ENCODE measurements around the gene ACSL3. TPM values are rescaled to one million over a fixed set of nuclear protein-coding genes. Genes with fewer than 3 reads are reported as not detected.
"Not testable (repeated sequence)": the region's sequence is repeated elsewhere in the genome, so short reads cannot be mapped to it uniquely, and the experiment has no call there.

ACSL3 gene
- total and polyA plus RNA-seq, 7 donors: 7.9 to 75.7 (median 48.2) TPM

GRCh38 chr2:222912117-222912516 is 51.3 kb downstream of the ACSL3 start:
- Histone ChIP-seq H3K36me3 (peaks cover 0 to 20% (median 9%) of the 10 kb centered on the region in 4 donors), H3K27me3 (no peaks in the 10 kb centered on the region), H3K9me3 (no peaks in the 10 kb centered on the region), H3K4me1 (peaks cover 0 to 57% (median 25%) of the 10 kb centered on the region in 4 donors), H3K27ac (peak overlapping the region in 2 of 4 donors; percentile 7 to 28), H3K4me3 (no peak overlapping the region)
- DNase-seq: no peak
- 47 to 81% methylated on average over 2 of the region's 2 CpGs for WGBS, 2 donors
- intact Hi-C loops (cut with DNase I): no loop called here
- TF ChIP-seq POLR2A (IDR thresholded peaks at IDR 0.05) (no peak), EP300 (IDR thresholded peaks at IDR 0.05) (no peak), POLR2AphosphoS5 (IDR thresholded peaks at IDR 0.05) (no peak), CTCF (IDR thresholded peaks at IDR 0.05) (no peak)

- intact Hi-C loops (cut with DNase I): no loop called here
- DNase-seq: no peak
- Histone ChIP-seq H3K9me3 (no peaks in the 10 kb centered on the region), H3K27me3 (no peaks in the 10 kb centered on the region), H3K4me3 (no peak overlapping the region), H3K27ac (peak overlapping the region in 2 of 4 donors; percentile 7 to 28), H3K36me3 (peaks cover 0 to 20% (median 9%) of the 10 kb centered on the region in 4 donors), H3K4me1 (peaks cover 0 to 52% (median 22%) of the 10 kb centered on the region in 4 donors)
- WGBS, 2 donors: 71 to 92% methylated on average over 3 of the region's 3 CpGs
- TF ChIP-seq POLR2AphosphoS5 (IDR thresholded peaks at IDR 0.05) (no peak), CTCF (IDR thresholded peaks at IDR 0.05) (no peak), POLR2A (IDR thresholded peaks at IDR 0.05) (no peak), EP300 (IDR thresholded peaks at IDR 0.05) (no peak)
Observed at GRCh38 chr2:222912776-222913175, 51.9 kb downstream of the ACSL3 start.

GRCh38 chr2:222915092-222915957 is 54.5 kb downstream of the ACSL3 start:
- Histone ChIP-seq H3K4me1 (peaks cover 0 to 52% (median 19%) of the 10 kb centered on the region in 4 donors), H3K4me3 (no peak overlapping the region), H3K27ac (no peak overlapping the region), H3K27me3 (no peaks in the 10 kb centered on the region), H3K9me3 (no peaks in the 10 kb centered on the region), H3K36me3 (peaks cover 0 to 18% (median 0%) of the 10 kb centered on the region in 4 donors)
- WGBS, 2 donors: 19 to 70% methylated on average over 7 of the region's 7 CpGs
- no peak for DNase-seq
- peak in 2 of 4 experiments; percentile 29 to 45 for TF ChIP-seq CTCF (IDR thresholded peaks at IDR 0.05)
- no peak for TF ChIP-seq EP300 (IDR thresholded peaks at IDR 0.05)
- intact Hi-C loops (cut with DNase I): no loop called here

GRCh38 chr2:222916229-222917197 is 55.7 kb downstream of the ACSL3 start:
- H3K36me3 ChIP-seq: peaks cover 0 to 27% (median 3%) of the 10 kb centered on the region in 4 donors
- no peak for DNase-seq
- intact Hi-C loops (cut with DNase I): no loop called here
- no peaks in the 10 kb centered on the region for H3K27me3 ChIP-seq
- H3K4me1 ChIP-seq: peaks cover 0 to 52% (median 19%) of the 10 kb centered on the region in 4 donors
- TF ChIP-seq EP300 (IDR thresholded peaks at IDR 0.05) (no peak), POLR2AphosphoS5 (IDR thresholded peaks at IDR 0.05) (no peak), POLR2A (IDR thresholded peaks at IDR 0.05) (no peak)
- H3K4me3 ChIP-seq: no peak overlapping the region
- 90 to 92% methylated on average over 11 of the region's 11 CpGs for WGBS, 2 donors
- H3K9me3 ChIP-seq: no peaks in the 10 kb centered on the region
- H3K27ac ChIP-seq: no peak overlapping the region

GRCh38 chr2:222917212-222917611 is 56.4 kb downstream of the ACSL3 start:
- intact Hi-C loops (cut with DNase I); H3K27me3 ChIP-seq; H3K9me3 ChIP-seq; DNase-seq; H3K4me3 ChIP-seq; H3K27ac ChIP-seq: not testable (repeated sequence)
- Histone ChIP-seq H3K36me3 (peaks cover 0 to 34% (median 3%) of the 10 kb centered on the region in 4 donors), H3K4me1 (peaks cover 0 to 45% (median 17%) of the 10 kb centered on the region in 4 donors)
- 74 to 82% methylated on average over 9 of the region's 9 CpGs for WGBS, 2 donors

Data from sigmoid colon (tissue), 7 donors.